ENCODE data around the gene IGF2BP2. TPM values are rescaled to one million over a fixed set of nuclear protein-coding genes. Genes with fewer than 3 reads are reported as not detected.
"Not testable (repeated sequence)": the region's sequence is repeated elsewhere in the genome, so short reads cannot be mapped to it uniquely, and the experiment has no call there.

Gene IGF2BP2
- polyA plus RNA-seq, 2 of the 4 experiments (the other 2 are of a cell fraction) = 2.2 to 6.1 TPM

GRCh38 chr3:185858502-185859225 lies 33.8 kb upstream of the IGF2BP2 start:
- POLR2A ChIA-PET = no interaction called here
- WGBS (ENCODE audit: missing lambda C conversion rate) = 85% methylated on average over 4 of the region's 8 CpGs
- FAIRE-seq (no peak), DNase-seq (ENCODE audit: low read depth in 1 of 2, low spot score in 1 of 2) (no peak), ATAC-seq (no peak)
- no peak overlapping the region for H3K4me3 ChIP-seq
- TF ChIP-seq CHD4 (IDR thresholded peaks at IDR 0.05; ENCODE audit: borderline replicate concordance) (no peak), CBX2 (IDR thresholded peaks at IDR 0.05; ENCODE audit: borderline replicate concordance, low read depth) (no peak)
- no peak overlapping the region for H3K4me2 ChIP-seq
- H3K4me1 ChIP-seq = no peaks in the 10 kb centered on the region
- CTCF ChIA-PET = interaction anchor here (1.4 kb wide), 1 partner anchor 11 kb away, joined by 3 read pairs; no protein-coding TSS in a partner anchor
- H3K27ac ChIP-seq = no peak overlapping the region
- peaks cover 17% of the 10 kb centered on the region for H3K9me3 ChIP-seq

DNA sequence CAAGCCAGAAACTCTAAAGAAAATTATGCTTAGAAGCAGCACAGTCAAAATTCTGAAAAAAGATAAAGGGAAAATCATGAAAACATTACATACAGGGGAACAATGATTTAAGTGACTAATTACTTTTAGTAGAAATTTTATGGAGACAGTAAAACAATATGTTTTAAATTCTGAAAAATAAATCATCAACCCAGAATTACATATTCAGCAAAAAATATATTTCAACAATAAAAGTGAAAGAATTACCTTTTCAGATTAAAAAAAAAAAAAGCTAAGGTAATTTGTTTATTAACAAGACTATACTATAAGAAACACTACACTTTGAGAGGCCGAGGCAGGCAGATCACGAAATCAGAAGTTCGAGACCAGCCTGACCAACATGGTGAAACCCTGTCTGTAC lies 32.4 kb upstream of the IGF2BP2 start:
- Histone ChIP-seq H3K9me3 (peaks cover 17% of the 10 kb centered on the region), H3K4me2 (no peak overlapping the region), H3K4me1 (no peaks in the 10 kb centered on the region), H3K4me3 (no peak overlapping the region), H3K27ac (no peak overlapping the region)
- no peak for FAIRE-seq
- TF ChIP-seq NPAS2 (CRISPR knock-in tag; IDR thresholded peaks at IDR 0.05; ENCODE audit: borderline replicate concordance) (no peak), FOXS1 (CRISPR knock-in tag; IDR thresholded peaks at IDR 0.05) (no peak), TP53 (CRISPR knock-in tag; IDR thresholded peaks at IDR 0.05) (no peak)
- 90% methylated on average over 3 of the region's 3 CpGs for WGBS (ENCODE audit: missing lambda C conversion rate)
- POLR2A ChIA-PET = no interaction called here
- CTCF ChIA-PET = interaction anchor here (0.7 to 1.1 kb wide), 2 partner anchors 197 to 374 kb away, joined by 3 read pairs; no protein-coding TSS in a partner anchor
- ATAC-seq = no peak
- no peak for DNase-seq (ENCODE audit: low read depth in 1 of 2, low spot score in 1 of 2)

DNA sequence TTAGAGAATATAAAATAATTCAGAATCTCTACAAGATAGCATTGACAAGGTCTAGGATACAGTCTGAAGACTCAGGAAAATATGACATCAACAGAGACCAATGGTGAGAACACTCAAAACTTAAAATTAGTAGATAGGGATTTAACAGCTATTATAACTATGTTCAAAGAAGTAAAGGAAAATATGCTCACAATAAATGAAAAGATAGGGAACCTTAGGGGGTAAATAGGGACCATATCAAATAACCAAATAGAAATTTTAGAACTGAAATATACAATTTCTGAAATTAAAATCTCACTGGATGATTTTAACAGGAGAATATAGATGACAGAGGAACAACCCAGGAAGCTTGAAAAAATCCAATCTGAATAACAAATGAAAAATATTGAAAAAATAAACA lies 31.8 kb upstream of the IGF2BP2 start:
- POLR2A ChIA-PET = no interaction called here
- FAIRE-seq (no peak), DNase-seq (ENCODE audit: low read depth in 1 of 2, low spot score in 1 of 2) (no peak), ATAC-seq (no peak)
- peaks cover 17% of the 10 kb centered on the region for H3K9me3 ChIP-seq
- no peak for TF ChIP-seq KDM5A (IDR thresholded peaks at IDR 0.05)
- H3K4me2 ChIP-seq = no peak overlapping the region
- H3K4me3 ChIP-seq = no peak overlapping the region
- CTCF ChIA-PET = interaction anchor here (0.7 to 1.1 kb wide), 3 partner anchors 124 to 196 kb away, joined by 3 read pairs; no protein-coding TSS in a partner anchor
- no peaks in the 10 kb centered on the region for H3K4me1 ChIP-seq
- H3K27ac ChIP-seq = no peak overlapping the region

DNA sequence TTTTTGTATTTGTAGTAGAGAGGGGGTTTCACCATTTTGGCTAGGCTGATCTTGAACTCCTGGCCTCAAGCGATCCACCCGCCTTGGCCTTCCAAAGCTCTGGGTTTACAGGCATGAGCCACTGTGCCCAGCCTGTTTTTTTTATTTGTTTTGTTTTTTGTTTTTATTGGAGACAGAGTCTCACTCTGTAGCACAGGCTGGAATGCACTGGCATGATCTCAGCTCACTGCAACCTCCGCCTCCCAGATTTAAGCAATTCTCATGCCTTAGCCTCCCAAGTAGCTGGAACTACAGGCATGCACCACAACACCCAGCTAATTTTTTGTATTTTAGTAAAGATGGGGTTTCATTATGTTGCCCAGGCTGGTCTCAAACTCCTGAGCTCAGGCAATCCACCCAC lies 28.9 kb upstream of the IGF2BP2 start:
- H3K9me3 ChIP-seq = peaks cover 17% of the 10 kb centered on the region
- WGBS (ENCODE audit: missing lambda C conversion rate) = 92% methylated on average over 3 of the region's 3 CpGs
- H3K4me2 ChIP-seq; DNase-seq (ENCODE audit: low read depth in 1 of 2, low spot score in 1 of 2); H3K4me1 ChIP-seq; FAIRE-seq; H3K27ac ChIP-seq; H3K4me3 ChIP-seq; ATAC-seq; POLR2A ChIA-PET: not testable (repeated sequence)
- CTCF ChIA-PET = interaction anchor here (0.9 to 1.1 kb wide), 2 partner anchors 13 to 193 kb away, joined by 3 to 6 read pairs; no protein-coding TSS in a partner anchor

- no peak overlapping the region for H3K27ac ChIP-seq
- H3K4me2 ChIP-seq = no peak overlapping the region
- DNase-seq (ENCODE audit: low read depth in 1 of 2, low spot score in 1 of 2) (no peak), FAIRE-seq (no peak), ATAC-seq (peak in 1 of 2 experiments; percentile 43; a peak in 1 of 6 replicates)
- POLR2A ChIA-PET = no interaction called here
- no peak for TF ChIP-seq MAFK (IDR thresholded peaks at IDR 0.05; ENCODE audit: partially characterized antibody)
- TF ChIP-seq MYC (IDR thresholded peaks at IDR 0.05; ENCODE audit: borderline replicate concordance, low read length) = no peak
- no peak for TF ChIP-seq RFX5 (IDR thresholded peaks at IDR 0.05)
- no peak overlapping the region for H3K4me3 ChIP-seq
- CTCF ChIA-PET = interaction anchor here (0.7 to 1.1 kb wide), 3 partner anchors 14 to 192 kb away, joined by 3 to 6 read pairs (median 5); no protein-coding TSS in a partner anchor
- H3K4me1 ChIP-seq = no peaks in the 10 kb centered on the region
- peaks cover 14% of the 10 kb centered on the region for H3K9me3 ChIP-seq
- WGBS (ENCODE audit: missing lambda C conversion rate) = 86% methylated on average over 4 of the region's 4 CpGs
Measured at GRCh38 chr3:185852635-185853034, 27.8 kb upstream of the IGF2BP2 start.

GRCh38 chr3:185851959-185852358 lies 27.1 kb upstream of the IGF2BP2 start:
- DNase-seq (ENCODE audit: low read depth in 1 of 2, low spot score in 1 of 2) (no peak), FAIRE-seq (no peak), ATAC-seq (no peak)
- no peak overlapping the region for H3K27ac ChIP-seq
- POLR2A ChIA-PET = no interaction called here
- CTCF ChIA-PET = interaction anchor here (1.4 kb wide), 1 partner anchor 11 kb away, joined by 3 read pairs; no protein-coding TSS in a partner anchor
- 64% methylated on average over 1 of the region's 1 CpG for WGBS (ENCODE audit: missing lambda C conversion rate)
- no peak overlapping the region for H3K4me2 ChIP-seq
- no peak for TF ChIP-seq GATA3 (IDR thresholded peaks at IDR 0.05; ENCODE audit: borderline replicate concordance)
- TF ChIP-seq ATOH8 (CRISPR knock-in tag; IDR thresholded peaks at IDR 0.05; ENCODE audit: low read depth) = no peak
- no peak for TF ChIP-seq RARB (CRISPR knock-in tag; IDR thresholded peaks at IDR 0.05)
- no peak for TF ChIP-seq RCOR1 (IDR thresholded peaks at IDR 0.05; ENCODE audit: low read depth, low read length)
- TF ChIP-seq CHD2 (IDR thresholded peaks at IDR 0.05; ENCODE audit: low read length, partially characterized antibody) = no peak
- no peak for TF ChIP-seq HOXB5 (CRISPR knock-in tag; IDR thresholded peaks at IDR 0.05)
- no peak for TF ChIP-seq CBX8 (IDR thresholded peaks at IDR 0.05)
- TF ChIP-seq ZSCAN20 (CRISPR knock-in tag; IDR thresholded peaks at IDR 0.05) = no peak
- no peak for TF ChIP-seq ZNF302 (CRISPR knock-in tag; IDR thresholded peaks at IDR 0.05)
- TF ChIP-seq MAFK (IDR thresholded peaks at IDR 0.05; ENCODE audit: partially characterized antibody) = no peak
- no peak for TF ChIP-seq NR3C1 (IDR thresholded peaks at IDR 0.05)
- TF ChIP-seq, protein P1, sequence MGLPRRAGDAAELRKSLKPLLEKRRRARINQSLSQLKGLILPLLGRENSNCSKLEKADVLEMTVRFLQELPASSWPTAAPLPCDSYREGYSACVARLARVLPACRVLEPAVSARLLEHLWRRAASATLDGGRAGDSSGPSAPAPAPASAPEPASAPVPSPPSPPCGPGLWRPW (IDR thresholded peaks at IDR 0.05) = no peak
- H3K4me1 ChIP-seq = no peaks in the 10 kb centered on the region
- H3K4me3 ChIP-seq = no peak overlapping the region
- peaks cover 9% of the 10 kb centered on the region; the same call in 2 of the 3 replicates for H3K9me3 ChIP-seq

All from A549 (cell line).